Middle frontal gyrus (tissue), 1 donor: ENCODE measurements around the gene UNC13A.
"Not testable (repeated sequence)": the region's sequence is repeated elsewhere in the genome, so short reads cannot be mapped to it uniquely, and the experiment has no call there.

Source experiments
- DNase-seq: peaks from one replicate; pipeline ENCODE4 v3.0.0-alpha.2; 2015; ENCODE audit warnings: low spot score; ENCODE audit errors: extremely low spot score

The UNC13A gene

DNA sequence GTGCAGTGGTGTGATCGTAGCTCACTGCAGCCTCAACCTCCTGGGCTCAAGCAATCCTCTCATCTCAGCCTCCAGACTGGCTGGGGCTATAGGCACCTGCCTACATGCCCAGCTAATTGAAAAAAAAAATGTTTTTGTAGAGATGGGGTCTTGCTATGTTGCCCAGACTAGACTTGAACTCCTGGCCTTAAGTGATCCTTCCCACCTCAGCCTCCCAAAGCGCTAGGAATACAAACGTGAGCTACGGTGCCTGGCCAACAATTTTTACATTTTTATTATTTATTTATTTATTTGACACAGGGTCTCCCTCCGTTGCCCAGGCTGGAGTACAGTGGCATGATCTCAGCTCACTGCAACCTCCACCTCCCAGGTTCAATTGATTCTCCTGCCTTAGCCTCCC is 117.9 kb downstream of the UNC13A start:
- DNase-seq = not testable (repeated sequence)

- no peak for DNase-seq
Observed at GRCh38 chr19:17567940-17568339, 120.2 kb downstream of the UNC13A start.

GRCh38 chr19:17565611-17566010 is 122.5 kb downstream of the UNC13A start:
- no peak for DNase-seq

GRCh38 chr19:17564781-17565180 is 123.4 kb downstream of the UNC13A start:
- no peak for DNase-seq

- no peak for DNase-seq
Observed at GRCh38 chr19:17562561-17562960, 125.6 kb downstream of the UNC13A start.

- no peak for DNase-seq
Observed at GRCh38 chr19:17562097-17562496, 126.1 kb downstream of the UNC13A start.

DNA sequence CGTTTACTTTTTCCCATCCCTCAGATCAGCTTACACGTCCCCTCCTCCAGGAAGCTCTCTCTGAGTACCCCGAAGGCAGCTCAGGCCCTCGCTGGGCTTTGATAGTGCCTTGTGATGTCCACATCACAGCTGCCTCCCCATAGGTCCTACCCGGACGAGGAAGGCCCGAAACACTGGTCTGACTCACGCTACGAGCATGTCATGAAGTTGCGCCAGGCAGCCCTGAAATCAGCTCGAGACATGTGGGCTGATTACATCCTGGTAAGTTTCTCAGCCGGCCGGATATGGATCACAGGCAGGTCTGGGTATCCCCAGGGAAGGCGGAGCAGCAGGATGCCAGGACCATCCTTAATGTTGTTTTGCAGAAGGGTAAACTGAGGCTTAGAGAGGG is 128.0 kb downstream of the UNC13A start:
- no peak for DNase-seq

DNA sequence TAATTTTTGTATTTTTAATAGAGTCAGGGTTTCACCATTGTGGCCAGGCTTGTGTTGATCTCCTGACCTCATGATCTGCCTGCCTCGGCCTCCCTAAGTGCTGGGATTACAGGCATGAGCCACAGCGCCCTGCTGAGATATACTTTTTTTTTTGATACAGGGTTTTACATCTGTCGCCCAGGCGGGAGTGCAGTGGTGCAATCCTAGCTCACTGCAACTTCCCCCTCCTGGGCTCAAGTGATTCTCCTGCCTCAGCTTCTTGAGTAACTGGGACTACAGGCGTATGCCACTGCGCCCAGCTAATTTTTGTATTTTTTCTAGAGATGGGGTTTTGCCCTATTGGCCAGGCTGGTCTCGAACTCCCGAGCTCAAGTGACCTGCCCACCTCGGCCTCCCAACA is 130.7 kb downstream of the UNC13A start:
- no peak for DNase-seq

GRCh38 chr19:17556995-17557394 is 131.2 kb downstream of the UNC13A start:
- DNase-seq = no peak

- peak; percentile 2 for DNase-seq
Observed at GRCh38 chr19:17555929-17556813, 132.0 kb downstream of the UNC13A start.

DNA sequence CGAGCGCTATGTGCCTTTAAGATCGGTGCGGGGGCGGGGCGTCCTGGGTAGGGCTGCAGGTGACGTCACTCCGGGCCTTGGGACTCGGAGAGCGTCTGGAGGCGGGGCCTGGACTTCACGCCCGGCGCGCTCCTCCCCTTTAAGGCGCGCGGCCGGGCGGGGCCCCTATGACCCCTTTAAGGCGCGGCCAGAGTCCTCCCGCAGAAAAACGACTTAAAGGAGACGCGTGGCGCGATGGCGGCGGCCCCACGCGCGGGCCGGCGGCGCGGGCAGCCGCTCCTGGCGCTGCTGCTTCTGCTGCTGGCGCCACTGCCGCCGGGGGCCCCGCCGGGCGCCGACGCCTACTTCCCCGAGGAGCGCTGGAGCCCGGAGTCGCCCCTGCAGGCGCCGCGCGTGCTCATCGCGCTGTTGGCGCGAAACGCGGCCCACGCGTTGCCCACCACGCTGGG is 132.7 kb downstream of the UNC13A start, which contains the start of gene COLGALT1:
Gene COLGALT1 (plus strand): TSS at position 170 of the 449 bp plus-strand sequence. CDS start 65 bp downstream, at position 235.
- DNase-seq = peak; percentile 97

- no peak for DNase-seq
Observed at GRCh38 chr19:17554968-17555479, 133.1 kb downstream of the UNC13A start.

GRCh38 chr19:17553256-17553655 is 134.9 kb downstream of the UNC13A start:
- DNase-seq = peak; percentile 9

GRCh38 chr19:17552735-17553134 is 135.4 kb downstream of the UNC13A start:
- DNase-seq = not testable (repeated sequence)
